WTC11 (cell line): ENCODE results near the gene PHC2. TPM values are rescaled to one million over a fixed set of nuclear protein-coding genes. Genes with fewer than 3 reads are reported as not detected.

Source experiments
- ATAC-seq: fragments of 200-7000 bp; cut with Tn5 transposase; 2 replicates; pipeline ENCODE4 v1.10.0; 2021; ENCODE audit warnings: mild to moderate bottlenecking, moderate library complexity
- CTCF ChIA-PET: fragments of 300-600 bp; sonication (Branson Sonifier 250); formaldehyde crosslinking; loops from one replicate; lab custom pipeline; 2021; ENCODE audit warnings: antibody characterized with exemption; lab: Charles Lee
- POLR2A ChIA-PET: fragments of 350-600 bp; sonication (Branson Sonifier 250); formaldehyde crosslinking; loops from one replicate; lab custom pipeline; 2021; ENCODE audit warnings: antibody characterized with exemption; lab: Charles Lee
- DNase-seq: peaks from one replicate; pipeline ENCODE4 v3.0.0; 2021; ENCODE audit warnings: low spot score
- H3K27ac Mint-ChIP-seq: 2 replicates; pipeline ENCODE4 v1.8.0; 2021; ENCODE audit warnings: mixed read lengths
- H3K27me3 Mint-ChIP-seq: 2 replicates; pipeline ENCODE4 v1.8.0; 2021; ENCODE audit warnings: low read depth, mild to moderate bottlenecking, moderate library complexity, mixed read lengths
- H3K36me3 Mint-ChIP-seq: 2 replicates; pipeline ENCODE4 v1.8.0; 2021; ENCODE audit warnings: mixed read lengths
- H3K4me1 Mint-ChIP-seq: 2 replicates; pipeline ENCODE4 v1.8.0; 2022; ENCODE audit warnings: mixed read lengths
- H3K4me3 Mint-ChIP-seq: 2 replicates; pipeline ENCODE4 v1.8.0; 2021; ENCODE audit warnings: mild to moderate bottlenecking, moderate library complexity, mixed read lengths
- H3K9me3 Mint-ChIP-seq: 2 replicates; pipeline ENCODE4 v1.8.0; 2021; ENCODE audit warnings: mixed read lengths
- ATF2 ChIP-seq: sonication (generic); formaldehyde crosslinking; IDR thresholded peaks from 2 replicates; pipeline ENCODE4 v1.8.1; 2022; ENCODE audit warnings: low read depth, missing genetic modification reagents, borderline replicate concordance
- CDX4 ChIP-seq: fragments of 250-450 bp; sonication (Bioruptor Pico); IDR thresholded peaks from 2 replicates; pipeline ENCODE4 v1.9.0; 2021; ENCODE audit warnings: moderate library complexity, mild to moderate bottlenecking, inconsistent platforms, borderline replicate concordance
- E2F1 ChIP-seq: sonication (generic); formaldehyde crosslinking; IDR thresholded peaks from 2 replicates; pipeline ENCODE4 v1.8.0; 2022; ENCODE audit warnings: mild to moderate bottlenecking, missing genetic modification reagents
- FOXK1 ChIP-seq: sonication (generic); formaldehyde crosslinking; IDR thresholded peaks from 2 replicates; pipeline ENCODE4 v1.8.0; 2022; ENCODE audit warnings: mild to moderate bottlenecking, moderate library complexity, missing genetic modification reagents
- FOXP1 ChIP-seq: sonication (generic); formaldehyde crosslinking; IDR thresholded peaks from 2 replicates; pipeline ENCODE4 v1.8.0; 2022; ENCODE audit warnings: missing genetic modification reagents, mild to moderate bottlenecking, moderate library complexity, borderline replicate concordance
- GABPB1 ChIP-seq: sonication (generic); formaldehyde crosslinking; IDR thresholded peaks from 2 replicates; pipeline ENCODE4 v1.8.1; 2023; ENCODE audit warnings: mild to moderate bottlenecking, missing genetic modification reagents
- MYBL2 ChIP-seq: sonication (generic); formaldehyde crosslinking; IDR thresholded peaks from 2 replicates; pipeline ENCODE4 v1.8.1; 2023; ENCODE audit warnings: mild to moderate bottlenecking, moderate library complexity, missing genetic modification reagents
- NFYB ChIP-seq: sonication (generic); formaldehyde crosslinking; conservative IDR thresholded peaks from 2 replicates; pipeline ENCODE4 v1.8.0; 2022; ENCODE audit warnings: low read depth, missing genetic modification reagents
- PRDM15 ChIP-seq: sonication (generic); formaldehyde crosslinking; IDR thresholded peaks from 2 replicates; pipeline ENCODE4 v1.8.0; 2022; ENCODE audit warnings: missing genetic modification reagents
- PREB ChIP-seq: sonication (generic); formaldehyde crosslinking; IDR thresholded peaks from 2 replicates; pipeline ENCODE4 v1.8.1; 2022; ENCODE audit warnings: mild to moderate bottlenecking, missing genetic modification reagents, moderate library complexity, borderline replicate concordance
- SMAD3 ChIP-seq: sonication (generic); formaldehyde crosslinking; IDR thresholded peaks from 2 replicates; pipeline ENCODE4 v1.8.0; 2022; ENCODE audit warnings: missing genetic modification reagents, mild to moderate bottlenecking, borderline replicate concordance
- SP1 ChIP-seq: sonication (generic); formaldehyde crosslinking; conservative IDR thresholded peaks from 2 replicates; pipeline ENCODE4 v1.8.1; 2022; ENCODE audit warnings: missing genetic modification reagents
- ZNF138 ChIP-seq: sonication (generic); formaldehyde crosslinking; conservative IDR thresholded peaks from 2 replicates; pipeline ENCODE4 v1.8.1; 2022; ENCODE audit warnings: mild to moderate bottlenecking, moderate library complexity, missing genetic modification reagents
- ZNF317 ChIP-seq: sonication (generic); formaldehyde crosslinking; IDR thresholded peaks from 2 replicates; pipeline ENCODE4 v1.8.1; 2023; ENCODE audit warnings: low read depth, mild to moderate bottlenecking, moderate library complexity, missing genetic modification reagents, borderline replicate concordance
- ZNF396 ChIP-seq: fragments of 250-450 bp; sonication (Bioruptor Pico); IDR thresholded peaks from 2 replicates; pipeline ENCODE4 v1.8.0; 2021; ENCODE audit warnings: mild to moderate bottlenecking, moderate library complexity, borderline replicate concordance
- total RNA-seq: library from RNA; stranded (reverse); gene quantifications from 3 replicates; pipeline ENCODE4 v1.2.3, GENCODE V29; 2021
- TF ChIP-seq, protein P1 (sequence below): fragments of 250-450 bp; sonication (Bioruptor Pico); conservative IDR thresholded peaks from 2 replicates; pipeline ENCODE4 v1.9.0; 2021; ENCODE audit warnings: mild to moderate bottlenecking

PHC2 gene
- total RNA-seq, 1 experiment from 2014 or later = 7.0 TPM

GRCh38 chr1:33347650-33347992 is 83.3 kb downstream of the PHC2 start (continued):
- no peak for TF ChIP-seq MYBL2
- TF ChIP-seq ZNF396 (CRISPR knock-in tag) = no peak

- Mint-ChIP-seq H3K27ac (no peak overlapping the region), H3K4me1 (peaks cover 40% of the 10 kb centered on the region), H3K4me3 (no peak overlapping the region), H3K36me3 (no peaks in the 10 kb centered on the region), H3K27me3 (peaks cover 90% of the 10 kb centered on the region), H3K9me3 (no peaks in the 10 kb centered on the region)
- POLR2A ChIA-PET = interaction anchor here (0.5 kb wide), 1 partner anchor 951 kb away, joined by 3 read pairs; no protein-coding TSS in a partner anchor
- TF ChIP-seq CDX4 = no peak
- peak; percentile 93 for TF ChIP-seq GABPB1 (CRISPR knock-in tag)
- ATAC-seq = no peak
- no peak for DNase-seq
- CTCF ChIA-PET = interaction anchor here (0.6 kb wide), 1 partner anchor 20 kb away, joined by 3 read pairs; no protein-coding TSS in a partner anchor
Observed at GRCh38 chr1:33346927-33347649, 83.8 kb downstream of the PHC2 start.

- no peak overlapping the region for H3K4me3 Mint-ChIP-seq
- ChIA-PET POLR2A (no interaction called here), CTCF (interaction anchor here (0.6 kb wide), 1 partner anchor 21 kb away, joined by 3 read pairs; no protein-coding TSS in a partner anchor)
- DNase-seq = no peak
- H3K36me3 Mint-ChIP-seq = no peaks in the 10 kb centered on the region
- no peak for ATAC-seq
- H3K27ac Mint-ChIP-seq = no peak overlapping the region
- H3K9me3 Mint-ChIP-seq = no peaks in the 10 kb centered on the region
- peaks cover 45% of the 10 kb centered on the region for H3K4me1 Mint-ChIP-seq
- TF ChIP-seq PREB (CRISPR knock-in tag) = no peak
- no peak for TF ChIP-seq PRDM15 (CRISPR knock-in tag)
- TF ChIP-seq ZNF317 (CRISPR knock-in tag) = no peak
- TF ChIP-seq E2F1 (CRISPR knock-in tag) = no peak
- TF ChIP-seq FOXP1 (CRISPR knock-in tag) = no peak
- no peak for TF ChIP-seq FOXK1 (CRISPR knock-in tag)
- H3K27me3 Mint-ChIP-seq = peaks cover 85% of the 10 kb centered on the region
Observed at GRCh38 chr1:33346533-33346926, 84.4 kb downstream of the PHC2 start.

- ATAC-seq (no peak), DNase-seq (no peak)
- no peak overlapping the region for H3K27ac Mint-ChIP-seq
- POLR2A ChIA-PET = no interaction called here
- H3K36me3 Mint-ChIP-seq = no peaks in the 10 kb centered on the region
- TF ChIP-seq, protein P1, sequence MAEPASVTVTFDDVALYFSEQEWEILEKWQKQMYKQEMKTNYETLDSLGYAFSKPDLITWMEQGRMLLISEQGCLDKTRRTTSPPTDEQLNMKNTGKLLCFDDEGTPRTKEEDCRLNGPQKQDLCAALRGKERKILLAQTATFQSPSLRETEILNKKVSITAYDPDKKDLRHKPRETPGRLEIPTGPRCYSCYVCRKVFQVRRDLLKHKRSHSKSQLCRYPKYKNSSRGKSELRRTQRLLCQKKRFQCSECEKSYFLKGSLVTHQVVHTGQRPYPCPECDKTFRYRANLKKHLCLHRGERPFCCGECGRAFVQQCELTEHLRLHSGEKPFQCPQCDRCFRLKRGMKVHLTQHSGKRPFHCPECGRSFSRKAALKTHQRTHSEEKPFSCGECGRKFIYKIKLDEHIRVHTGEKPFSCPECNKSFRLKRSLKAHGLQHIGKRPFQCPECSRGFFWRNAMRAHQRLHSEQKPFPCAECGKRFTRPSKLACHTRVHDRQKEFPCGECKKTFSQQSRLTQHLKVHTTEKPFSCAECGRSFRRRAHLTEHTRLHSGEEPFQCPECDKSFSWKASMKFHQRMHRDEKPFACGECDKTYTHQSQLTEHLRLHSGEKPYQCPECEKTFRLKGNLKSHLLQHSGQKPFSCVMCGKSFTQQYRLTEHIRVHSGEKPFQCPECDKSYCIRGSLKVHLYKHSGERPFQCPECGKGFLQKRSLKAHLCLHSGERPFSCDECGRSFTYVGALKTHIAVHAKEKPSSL (CRISPR knock-in tag) = no peak
- TF ChIP-seq SMAD3 (CRISPR knock-in tag) (no peak), ATF2 (CRISPR knock-in tag) (no peak), SP1 (CRISPR knock-in tag) (no peak), ZNF138 (CRISPR knock-in tag) (no peak), NFYB (no peak), GABPB1 (CRISPR knock-in tag) (no peak)
- H3K9me3 Mint-ChIP-seq = no peaks in the 10 kb centered on the region
- H3K4me3 Mint-ChIP-seq = no peak overlapping the region
- CTCF ChIA-PET = no interaction called here
- H3K4me1 Mint-ChIP-seq = peaks cover 49% of the 10 kb centered on the region
- peaks cover 80% of the 10 kb centered on the region for H3K27me3 Mint-ChIP-seq
Observed at GRCh38 chr1:33344896-33345560, 85.9 kb downstream of the PHC2 start.
